ENCODE measurements around the gene HOXB13.
A peak's percentile ranks its signal among the peaks of the same experiment; 100 is the strongest.

The HOXB13 gene

GRCh38 chr17:48701864-48702532 lies 26.6 kb downstream of the HOXB13 start:
- no peak for DNase-seq (ENCODE audit: low read depth in 2 of 2)
- no peak for TF ChIP-seq CTCF (IDR thresholded peaks at IDR 0.05; ENCODE audit: low read depth, low read length)
- H3K4me3 ChIP-seq (replicated peaks in 1 of 2; ENCODE audit: low read depth in 2 of 2, low read length in 2 of 2): no peak overlapping the region

- no peak overlapping the region for H3K4me3 ChIP-seq (replicated peaks in 1 of 2; ENCODE audit: low read depth in 2 of 2, low read length in 2 of 2)
- no peak for TF ChIP-seq CTCF (IDR thresholded peaks at IDR 0.05; ENCODE audit: low read depth, low read length)
- DNase-seq (ENCODE audit: low read depth in 2 of 2): no peak
These were observed 35.4 kb downstream of the HOXB13 start for GRCh38 chr17:48693178-48693577.

GRCh38 chr17:48692049-48692448 lies 36.5 kb downstream of the HOXB13 start:
- no peak for DNase-seq (ENCODE audit: low read depth in 2 of 2)
- no peak overlapping the region for H3K4me3 ChIP-seq (replicated peaks in 1 of 2; ENCODE audit: low read depth in 2 of 2, low read length in 2 of 2)
- TF ChIP-seq CTCF (IDR thresholded peaks at IDR 0.05; ENCODE audit: low read depth, low read length): no peak

GRCh38 chr17:48690655-48691054 lies 37.9 kb downstream of the HOXB13 start:
- H3K4me3 ChIP-seq (replicated peaks in 1 of 2; ENCODE audit: low read depth in 2 of 2, low read length in 2 of 2): no peak overlapping the region
- TF ChIP-seq CTCF (IDR thresholded peaks at IDR 0.05; ENCODE audit: low read depth, low read length): no peak
- DNase-seq (ENCODE audit: low read depth in 2 of 2): no peak

- no peak for DNase-seq (ENCODE audit: low read depth in 2 of 2)
- no peak for TF ChIP-seq CTCF (IDR thresholded peaks at IDR 0.05; ENCODE audit: low read depth, low read length)
- H3K4me3 ChIP-seq (replicated peaks in 1 of 2; ENCODE audit: low read depth in 2 of 2, low read length in 2 of 2): no peak overlapping the region
These were observed 46.9 kb downstream of the HOXB13 start for GRCh38 chr17:48681609-48682008.

- TF ChIP-seq CTCF (IDR thresholded peaks at IDR 0.05; ENCODE audit: low read depth, low read length): no peak
- peak in 1 of 2 donors; percentile 5 for DNase-seq (ENCODE audit: low read depth in 2 of 2)
- no peak overlapping the region for H3K4me3 ChIP-seq (replicated peaks in 1 of 2; ENCODE audit: low read depth in 2 of 2, low read length in 2 of 2)
These were observed 49.0 kb downstream of the HOXB13 start for GRCh38 chr17:48679385-48680096.

Measured in cardiac fibroblast (primary cell).